Measurements from ENCODE around the gene PHF12. TPM values are rescaled to one million over a fixed set of nuclear protein-coding genes. Genes with fewer than 3 reads are reported as not detected.

The PHF12 gene
- total and polyA plus RNA-seq, 10 of the 15 experiments (the other 5 are each of a cell fraction or from before 2014, with no cell fraction given), result 1.3 to 43.9 (median 19.2) TPM

- no TSS peak for BruUV-seq (replicated peaks)
- ChIA-PET POLR2A (interaction anchor here (0.5 to 1.0 kb wide), 5 partner anchors 33 to 1554 kb away, joined by 3 to 4 read pairs (median 3); no protein-coding TSS in a partner anchor), SMC1A (ENCODE audit: uncharacterized antibody, unreplicated experiment) (interaction anchor here (0.6 to 4.0 kb wide), 6 partner anchors 9 to 102 kb away, joined by 3 to 19 read pairs (median 3); no protein-coding TSS in a partner anchor), CTCF (interaction anchor here (0.7 to 2.2 kb wide), 4 partner anchors 15 to 101 kb away, joined by 4 to 12 read pairs (median 7); no protein-coding TSS in a partner anchor), RAD21 (ENCODE audit: unreplicated experiment) (interaction anchor here (0.7 to 2.4 kb wide), 5 partner anchors 14 to 138 kb away, joined by 3 to 7 read pairs (median 5); no protein-coding TSS in a partner anchor)
- no peak for FAIRE-seq
- no peaks in the 10 kb centered on the region for H3K9me3 ChIP-seq (replicated peaks; ENCODE audit: control insufficient read depth, insufficient read depth, low read length)
- peak overlapping the region; percentile 31; the same call in 1 of the 2 replicates for H3K27ac ChIP-seq (ENCODE audit: control insufficient read depth, insufficient read depth)
- intact Hi-C loops (cut with micrococcal nuclease; ENCODE audit: unreplicated experiment), result no loop called here
- DNase-seq (ENCODE audit: low read depth, low spot score), result no peak
- no peaks in the 10 kb centered on the region for H4K20me1 ChIP-seq (ENCODE audit: control insufficient read depth, insufficient read depth)
- H3K9ac ChIP-seq (ENCODE audit: control insufficient read depth, insufficient read depth, low read length), result peak overlapping the region; percentile 32
- peaks cover 2 to 4% of the 10 kb centered on the region in 2 experiments; a peak in 3 of 4 replicates for H3K36me3 ChIP-seq (ENCODE audit: control insufficient read depth in 2 of 2, insufficient read depth in 2 of 2, low read length in 1 of 2)
- TF ChIP-seq HDAC2 (IDR thresholded peaks at IDR 0.05) (no peak), ZNF592 (IDR thresholded peaks at IDR 0.05) (no peak), ETV6 (conservative IDR thresholded peaks at IDR 0.05 in 1 of 2, IDR thresholded peaks at IDR 0.05 in 1 of 2; ENCODE audit: borderline replicate concordance in 1 of 2, low read depth in 1 of 2) (peak in 1 of 2 experiments; percentile 2; a peak in 1 of 4 replicates), BCL11A (IDR thresholded peaks at IDR 0.05; ENCODE audit: low read depth, low read length) (no peak), E2F4 (IDR thresholded peaks at IDR 0.05; ENCODE audit: low read depth, low read length) (no peak)
- in situ Hi-C loops (cut with MboI), result no loop called here
- WGBS (ENCODE audit: insufficient coverage, insufficient replicate concordance, low lambda C conversion rate, missing lambda C conversion rate), result 70% methylated on average over 11 of the region's 11 CpGs
- peak; percentile 28 for ATAC-seq
- no peak overlapping the region for H3K4me3 ChIP-seq
- H3K4me2 ChIP-seq (ENCODE audit: control insufficient read depth, insufficient read depth), result peak overlapping the region; percentile 22; the same call in 1 of the 2 replicates
- H3K79me2 ChIP-seq (ENCODE audit: control insufficient read depth, insufficient read depth, low read length), result no peaks in the 10 kb centered on the region
- peaks cover 9% of the 10 kb centered on the region for H3K4me1 ChIP-seq (ENCODE audit: control insufficient read depth, insufficient read depth, low read length)
- H3K27me3 ChIP-seq (replicated peaks in 1 of 2; ENCODE audit: control insufficient read depth in 2 of 2, insufficient read depth in 2 of 2, low read length in 1 of 2), result no peaks in the 10 kb centered on the region
- peak overlapping the region; percentile 48 for H2AFZ ChIP-seq (ENCODE audit: control insufficient read depth, low read depth, low read length)
Observed at GRCh38 chr17:28864991-28865849, 86.1 kb downstream of the PHF12 start.

Measured in GM12878 (cell line).